WTC11 (cell line): ENCODE measurements around the gene GPC5.

Experiments
- CBFB ChIP-seq: sonication (generic); formaldehyde crosslinking; IDR thresholded peaks from 2 replicates; pipeline ENCODE4 v1.8.1; 2022; ENCODE audit warnings: mild to moderate bottlenecking, low read depth, missing genetic modification reagents
- CREM ChIP-seq: sonication (generic); formaldehyde crosslinking; IDR thresholded peaks from 2 replicates; pipeline ENCODE4 v1.8.1; 2022; ENCODE audit warnings: mild to moderate bottlenecking, missing genetic modification reagents, moderate library complexity
- ETV6 ChIP-seq: sonication (generic); formaldehyde crosslinking; IDR thresholded peaks from 2 replicates; pipeline ENCODE4 v1.8.1; 2022; ENCODE audit warnings: mild to moderate bottlenecking, missing genetic modification reagents
- FOXJ3 ChIP-seq: sonication (generic); formaldehyde crosslinking; IDR thresholded peaks from 2 replicates; pipeline ENCODE4 v1.9.0; 2021; ENCODE audit warnings: missing genetic modification reagents, mild to moderate bottlenecking, borderline replicate concordance
- SMAD4 ChIP-seq: sonication (generic); formaldehyde crosslinking; IDR thresholded peaks from 2 replicates; pipeline ENCODE4 v1.8.0; 2022; ENCODE audit warnings: mild to moderate bottlenecking, missing genetic modification reagents
- ZBTB21 ChIP-seq: sonication (generic); formaldehyde crosslinking; IDR thresholded peaks from 2 replicates; pipeline ENCODE4 v1.8.1; 2023; ENCODE audit warnings: mild to moderate bottlenecking, missing genetic modification reagents, borderline replicate concordance
- ZNF263 ChIP-seq: sonication (generic); formaldehyde crosslinking; IDR thresholded peaks from 2 replicates; pipeline ENCODE4 v1.8.1; 2022; ENCODE audit warnings: low read depth, mild to moderate bottlenecking, moderate library complexity, missing genetic modification reagents
- TF ChIP-seq, protein P1 (sequence below): fragments of 200-600 bp; IDR thresholded peaks from 2 replicates; pipeline ENCODE4 v1.8.0; 2022; ENCODE audit warnings: antibody characterized with exemption
- TF ChIP-seq, protein P2 (sequence below): sonication (generic); formaldehyde crosslinking; IDR thresholded peaks from 2 replicates; pipeline ENCODE4 v1.8.1; 2023; ENCODE audit warnings: mild to moderate bottlenecking, missing genetic modification reagents, moderate library complexity
- TF ChIP-seq, protein P3 (sequence below): fragments of 250-450 bp; sonication (Bioruptor Pico); IDR thresholded peaks from 2 replicates; pipeline ENCODE4 v1.8.0; 2021; ENCODE audit warnings: mild to moderate bottlenecking

DNA sequence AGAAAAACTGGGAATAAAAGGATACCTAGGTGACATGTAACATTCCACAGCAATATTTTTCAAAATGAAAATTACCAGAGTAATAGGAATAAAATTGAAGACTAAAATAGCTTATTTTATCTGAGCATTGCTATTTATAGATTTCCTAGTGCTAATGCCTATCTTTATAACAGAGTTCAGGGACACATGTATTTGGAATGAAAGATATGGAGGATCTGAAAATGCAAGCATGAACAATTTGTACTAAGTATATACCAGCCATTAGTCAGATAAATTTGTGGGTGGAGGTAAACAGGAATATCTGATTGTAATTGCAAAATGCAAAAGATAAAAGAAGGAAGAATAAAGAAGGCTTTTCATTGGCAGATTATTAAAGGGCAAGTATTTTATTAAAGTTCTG lies 345.9 kb downstream of the GPC5 start:
- TF ChIP-seq ZNF263 (CRISPR knock-in tag) (no peak), FOXJ3 (no peak), ZBTB21 (CRISPR knock-in tag) (no peak), ETV6 (CRISPR knock-in tag) (no peak), SMAD4 (CRISPR knock-in tag) (no peak), CBFB (CRISPR knock-in tag) (no peak), CREM (CRISPR knock-in tag) (no peak)
- TF ChIP-seq, protein P1, sequence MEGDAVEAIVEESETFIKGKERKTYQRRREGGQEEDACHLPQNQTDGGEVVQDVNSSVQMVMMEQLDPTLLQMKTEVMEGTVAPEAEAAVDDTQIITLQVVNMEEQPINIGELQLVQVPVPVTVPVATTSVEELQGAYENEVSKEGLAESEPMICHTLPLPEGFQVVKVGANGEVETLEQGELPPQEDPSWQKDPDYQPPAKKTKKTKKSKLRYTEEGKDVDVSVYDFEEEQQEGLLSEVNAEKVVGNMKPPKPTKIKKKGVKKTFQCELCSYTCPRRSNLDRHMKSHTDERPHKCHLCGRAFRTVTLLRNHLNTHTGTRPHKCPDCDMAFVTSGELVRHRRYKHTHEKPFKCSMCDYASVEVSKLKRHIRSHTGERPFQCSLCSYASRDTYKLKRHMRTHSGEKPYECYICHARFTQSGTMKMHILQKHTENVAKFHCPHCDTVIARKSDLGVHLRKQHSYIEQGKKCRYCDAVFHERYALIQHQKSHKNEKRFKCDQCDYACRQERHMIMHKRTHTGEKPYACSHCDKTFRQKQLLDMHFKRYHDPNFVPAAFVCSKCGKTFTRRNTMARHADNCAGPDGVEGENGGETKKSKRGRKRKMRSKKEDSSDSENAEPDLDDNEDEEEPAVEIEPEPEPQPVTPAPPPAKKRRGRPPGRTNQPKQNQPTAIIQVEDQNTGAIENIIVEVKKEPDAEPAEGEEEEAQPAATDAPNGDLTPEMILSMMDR = no peak
- TF ChIP-seq, protein P2, sequence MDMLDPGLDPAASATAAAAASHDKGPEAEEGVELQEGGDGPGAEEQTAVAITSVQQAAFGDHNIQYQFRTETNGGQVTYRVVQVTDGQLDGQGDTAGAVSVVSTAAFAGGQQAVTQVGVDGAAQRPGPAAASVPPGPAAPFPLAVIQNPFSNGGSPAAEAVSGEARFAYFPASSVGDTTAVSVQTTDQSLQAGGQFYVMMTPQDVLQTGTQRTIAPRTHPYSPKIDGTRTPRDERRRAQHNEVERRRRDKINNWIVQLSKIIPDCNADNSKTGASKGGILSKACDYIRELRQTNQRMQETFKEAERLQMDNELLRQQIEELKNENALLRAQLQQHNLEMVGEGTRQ (CRISPR knock-in tag) = no peak
- TF ChIP-seq, protein P3, sequence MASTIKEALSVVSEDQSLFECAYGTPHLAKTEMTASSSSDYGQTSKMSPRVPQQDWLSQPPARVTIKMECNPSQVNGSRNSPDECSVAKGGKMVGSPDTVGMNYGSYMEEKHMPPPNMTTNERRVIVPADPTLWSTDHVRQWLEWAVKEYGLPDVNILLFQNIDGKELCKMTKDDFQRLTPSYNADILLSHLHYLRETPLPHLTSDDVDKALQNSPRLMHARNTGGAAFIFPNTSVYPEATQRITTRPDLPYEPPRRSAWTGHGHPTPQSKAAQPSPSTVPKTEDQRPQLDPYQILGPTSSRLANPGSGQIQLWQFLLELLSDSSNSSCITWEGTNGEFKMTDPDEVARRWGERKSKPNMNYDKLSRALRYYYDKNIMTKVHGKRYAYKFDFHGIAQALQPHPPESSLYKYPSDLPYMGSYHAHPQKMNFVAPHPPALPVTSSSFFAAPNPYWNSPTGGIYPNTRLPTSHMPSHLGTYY (CRISPR knock-in tag) = no peak
